ENCODE data around the gene HS3ST5. TPM values are rescaled to one million over a fixed set of nuclear protein-coding genes. Genes with fewer than 3 reads are reported as not detected.
"Not testable (repeated sequence)": the region's sequence is repeated elsewhere in the genome, so short reads cannot be mapped to it uniquely, and the experiment has no call there.

HS3ST5 gene
- total RNA-seq, 4 donors from 2014 or later, result not detected

DNA sequence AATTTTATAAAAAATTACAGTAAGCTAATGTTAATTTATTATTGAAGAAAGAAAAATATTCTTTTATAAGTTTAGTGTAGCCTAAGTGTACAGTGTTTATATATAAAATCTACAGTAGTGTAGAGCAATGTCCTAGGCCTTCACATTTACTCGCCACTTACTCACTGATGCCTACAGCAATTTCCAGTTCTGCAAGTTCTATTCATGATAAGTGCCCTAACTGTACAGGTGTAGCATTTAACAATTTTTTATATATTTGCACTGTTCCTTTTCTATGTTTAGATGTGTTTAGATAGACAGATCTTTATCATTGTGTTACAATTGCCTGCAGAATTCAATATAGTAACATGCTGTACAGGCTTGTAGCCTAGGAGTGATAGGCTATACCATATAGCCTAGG is 291.8 kb downstream of the HS3ST5 start:
- H3K4me3 ChIP-seq, result no peak overlapping the region
- 76% methylated on average over 1 of the region's 1 CpG for WGBS

DNA sequence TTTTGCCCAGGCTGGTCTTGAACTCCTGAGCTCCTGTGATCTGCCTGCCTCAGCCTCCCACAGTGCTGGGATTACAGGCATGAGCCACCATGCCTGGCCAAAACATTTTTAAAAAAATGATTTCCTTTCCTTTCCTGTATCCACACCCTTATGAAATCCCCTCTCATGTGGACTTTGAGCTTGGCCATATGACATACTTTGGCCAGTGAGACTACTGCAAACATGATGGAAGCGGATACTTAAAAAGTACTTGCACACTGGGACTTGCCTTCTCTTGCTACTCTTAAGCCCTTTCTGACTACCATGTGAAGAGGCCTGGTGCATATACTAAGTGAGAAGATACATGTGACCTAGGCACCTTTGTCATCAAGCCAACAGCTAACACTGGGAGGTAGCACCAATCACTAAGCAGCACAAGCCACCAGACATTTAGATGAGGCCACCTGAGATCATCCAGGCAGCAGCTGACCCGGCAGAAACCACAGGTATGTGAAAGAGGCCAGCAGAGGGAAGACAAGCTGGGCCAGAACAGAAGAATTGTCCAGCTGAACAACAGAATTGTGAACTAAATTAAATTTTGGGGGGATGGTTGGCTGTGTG is 293.4 kb downstream of the HS3ST5 start:
- TF ChIP-seq, protein P1, sequence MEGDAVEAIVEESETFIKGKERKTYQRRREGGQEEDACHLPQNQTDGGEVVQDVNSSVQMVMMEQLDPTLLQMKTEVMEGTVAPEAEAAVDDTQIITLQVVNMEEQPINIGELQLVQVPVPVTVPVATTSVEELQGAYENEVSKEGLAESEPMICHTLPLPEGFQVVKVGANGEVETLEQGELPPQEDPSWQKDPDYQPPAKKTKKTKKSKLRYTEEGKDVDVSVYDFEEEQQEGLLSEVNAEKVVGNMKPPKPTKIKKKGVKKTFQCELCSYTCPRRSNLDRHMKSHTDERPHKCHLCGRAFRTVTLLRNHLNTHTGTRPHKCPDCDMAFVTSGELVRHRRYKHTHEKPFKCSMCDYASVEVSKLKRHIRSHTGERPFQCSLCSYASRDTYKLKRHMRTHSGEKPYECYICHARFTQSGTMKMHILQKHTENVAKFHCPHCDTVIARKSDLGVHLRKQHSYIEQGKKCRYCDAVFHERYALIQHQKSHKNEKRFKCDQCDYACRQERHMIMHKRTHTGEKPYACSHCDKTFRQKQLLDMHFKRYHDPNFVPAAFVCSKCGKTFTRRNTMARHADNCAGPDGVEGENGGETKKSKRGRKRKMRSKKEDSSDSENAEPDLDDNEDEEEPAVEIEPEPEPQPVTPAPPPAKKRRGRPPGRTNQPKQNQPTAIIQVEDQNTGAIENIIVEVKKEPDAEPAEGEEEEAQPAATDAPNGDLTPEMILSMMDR (IDR thresholded peaks at IDR 0.05), result no peak
- TF ChIP-seq POLR2AphosphoS5 (IDR thresholded peaks at IDR 0.05), result no peak
- TF ChIP-seq POLR2A (IDR thresholded peaks at IDR 0.05), result no peak
- no peak for TF ChIP-seq EP300 (IDR thresholded peaks at IDR 0.05)
- no peaks in the 10 kb centered on the region for H3K36me3 ChIP-seq

More for the DNA sequence above, 291.8 kb downstream of the HS3ST5 start:
- Histone ChIP-seq H3K4me1 (no peaks in the 10 kb centered on the region), H3K27me3 (no peaks in the 10 kb centered on the region), H3K27ac (no peak overlapping the region), H3K9me3 (no peaks in the 10 kb centered on the region), H3K36me3 (no peaks in the 10 kb centered on the region)
- DNase-seq (ENCODE audit: low spot score in 2 of 2), result no peak
- TF ChIP-seq, protein P1 (IDR thresholded peaks at IDR 0.05), result no peak
- TF ChIP-seq POLR2A (IDR thresholded peaks at IDR 0.05) (no peak), EP300 (IDR thresholded peaks at IDR 0.05) (no peak), POLR2AphosphoS5 (IDR thresholded peaks at IDR 0.05) (no peak)

DNA sequence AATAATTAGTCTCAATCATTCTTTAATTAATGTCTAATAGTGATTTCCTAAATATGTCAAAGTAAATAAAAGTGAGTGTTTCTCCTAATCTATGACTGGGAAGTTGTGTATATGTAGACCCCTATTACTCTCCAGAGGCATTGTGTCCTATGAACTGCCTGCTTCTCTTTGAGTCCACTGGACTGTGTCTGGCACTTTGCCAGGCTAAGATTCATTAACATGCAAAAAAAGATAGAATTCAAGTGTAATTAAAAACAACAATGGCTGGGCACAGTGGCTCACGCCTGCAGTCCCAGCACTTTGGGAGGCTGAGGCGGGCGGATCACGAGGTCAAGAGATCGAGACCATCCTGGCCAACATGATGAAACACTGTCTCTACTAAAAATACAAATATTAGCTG is 298.3 kb downstream of the HS3ST5 start:
- not testable (repeated sequence) for H3K36me3 ChIP-seq; H3K4me1 ChIP-seq; H3K27me3 ChIP-seq; H3K4me3 ChIP-seq; DNase-seq (ENCODE audit: low spot score in 2 of 2); H3K9me3 ChIP-seq; H3K27ac ChIP-seq
- WGBS, result 95% methylated on average over 5 of the region's 5 CpGs

More for the DNA sequence above, 293.4 kb downstream of the HS3ST5 start:
- Histone ChIP-seq H3K9me3 (no peaks in the 10 kb centered on the region), H3K4me3 (no peak overlapping the region), H3K27ac (no peak overlapping the region), H3K27me3 (no peaks in the 10 kb centered on the region), H3K4me1 (no peaks in the 10 kb centered on the region)
- 93% methylated on average over 2 of the region's 2 CpGs for WGBS
- DNase-seq (ENCODE audit: low spot score in 2 of 2), result no peak

DNA sequence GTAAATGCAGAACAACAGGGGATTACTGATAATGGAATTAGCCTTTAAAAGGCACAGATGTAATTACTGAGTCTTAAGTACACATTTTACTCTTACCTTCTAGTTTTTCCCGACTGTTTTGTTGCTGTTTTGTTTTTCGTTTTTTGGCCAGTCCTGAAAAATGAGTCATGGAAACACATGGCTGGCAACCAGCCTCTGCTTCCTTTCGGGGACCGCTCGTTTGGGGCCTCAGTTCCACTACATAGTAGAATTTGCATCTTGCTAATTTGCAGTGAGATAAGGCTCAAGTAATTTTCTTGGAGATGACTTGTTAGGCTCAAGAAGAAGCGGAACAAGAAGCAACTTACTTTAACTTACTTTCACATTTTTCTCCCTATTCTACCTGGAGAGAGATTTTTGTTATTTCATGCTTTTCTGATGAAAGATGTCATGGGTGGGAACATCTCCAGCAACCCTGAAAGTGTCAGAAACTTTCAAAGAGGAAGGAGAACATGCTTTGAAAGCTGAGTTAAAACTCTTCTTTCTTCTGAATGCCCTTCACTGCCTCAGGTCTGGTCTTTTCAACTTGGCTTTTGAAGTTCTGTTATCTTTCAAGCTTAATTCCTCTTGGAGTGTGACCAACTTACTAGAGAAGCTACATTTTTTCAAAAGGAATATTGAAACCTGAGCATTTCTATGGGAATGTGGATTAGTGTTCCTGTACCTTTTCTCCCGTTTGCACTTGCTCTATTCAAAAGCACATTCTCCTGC is 300.4 kb downstream of the HS3ST5 start:
- 34% methylated on average over 7 of the region's 7 CpGs for WGBS
- Histone ChIP-seq H3K4me1 (no peaks in the 10 kb centered on the region), H3K4me3 (no peak overlapping the region)

DNA sequence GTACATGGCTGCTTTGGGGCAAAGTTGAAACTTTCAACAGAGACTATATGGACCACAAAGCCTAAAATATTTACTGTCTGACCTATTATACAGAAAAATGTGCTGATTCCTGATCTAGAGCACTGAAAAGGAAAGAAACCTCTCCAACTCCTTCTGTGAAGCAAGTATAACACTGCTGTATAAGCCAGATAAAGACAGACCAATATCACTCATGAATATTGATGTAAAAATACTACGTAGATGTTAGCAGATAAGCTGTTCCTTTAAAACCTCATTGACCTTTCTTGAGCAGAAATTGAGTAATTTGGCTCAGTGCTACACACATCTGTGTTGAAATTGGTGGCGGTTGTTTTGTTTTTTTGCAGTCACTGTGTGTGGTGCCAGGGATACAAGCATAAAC is 302.0 kb downstream of the HS3ST5 start:
- no peak for DNase-seq (ENCODE audit: low spot score in 2 of 2)
- Histone ChIP-seq H3K27me3 (no peaks in the 10 kb centered on the region), H3K4me1 (no peaks in the 10 kb centered on the region), H3K4me3 (no peak overlapping the region), H3K36me3 (no peaks in the 10 kb centered on the region), H3K9me3 (no peaks in the 10 kb centered on the region), H3K27ac (no peak overlapping the region)
- WGBS, result 48% methylated on average over 2 of the region's 2 CpGs
- no peak for TF ChIP-seq EP300 (IDR thresholded peaks at IDR 0.05)
- TF ChIP-seq, protein P1 (IDR thresholded peaks at IDR 0.05), result no peak
- TF ChIP-seq POLR2A (IDR thresholded peaks at IDR 0.05), result no peak
- TF ChIP-seq POLR2AphosphoS5 (IDR thresholded peaks at IDR 0.05), result no peak

More for the DNA sequence above, 300.4 kb downstream of the HS3ST5 start:
- TF ChIP-seq POLR2A (IDR thresholded peaks at IDR 0.05), result no peak
- TF ChIP-seq EP300 (IDR thresholded peaks at IDR 0.05), result no peak
- TF ChIP-seq, protein P1 (IDR thresholded peaks at IDR 0.05), result no peak
- TF ChIP-seq POLR2AphosphoS5 (IDR thresholded peaks at IDR 0.05), result no peak
- Histone ChIP-seq H3K27me3 (no peaks in the 10 kb centered on the region), H3K9me3 (no peaks in the 10 kb centered on the region), H3K27ac (no peak overlapping the region), H3K36me3 (no peaks in the 10 kb centered on the region)
- DNase-seq (ENCODE audit: low spot score in 2 of 2), result no peak

Data from suprapubic skin (tissue), 4 donors.